WTC11 (cell line): ENCODE measurements around the gene HPSE2. TPM values are rescaled to one million over a fixed set of nuclear protein-coding genes. Genes with fewer than 3 reads are reported as not detected.

Experiments used
- ATAC-seq: fragments of 200-7000 bp; cut with Tn5 transposase; 2 replicates; pipeline ENCODE4 v1.10.0; 2021; ENCODE audit warnings: mild to moderate bottlenecking, moderate library complexity
- CTCF ChIA-PET: fragments of 300-600 bp; sonication (Branson Sonifier 250); formaldehyde crosslinking; loops from one replicate; lab custom pipeline; 2021; ENCODE audit warnings: antibody characterized with exemption; lab: Charles Lee
- POLR2A ChIA-PET: fragments of 350-600 bp; sonication (Branson Sonifier 250); formaldehyde crosslinking; loops from one replicate; lab custom pipeline; 2021; ENCODE audit warnings: antibody characterized with exemption; lab: Charles Lee
- DNase-seq: peaks from one replicate; pipeline ENCODE4 v3.0.0; 2021; ENCODE audit warnings: low spot score
- H3K27ac Mint-ChIP-seq: 2 replicates; pipeline ENCODE4 v1.8.0; 2021; ENCODE audit warnings: mixed read lengths
- H3K27me3 Mint-ChIP-seq: 2 replicates; pipeline ENCODE4 v1.8.0; 2021; ENCODE audit warnings: low read depth, mild to moderate bottlenecking, moderate library complexity, mixed read lengths
- H3K36me3 Mint-ChIP-seq: 2 replicates; pipeline ENCODE4 v1.8.0; 2021; ENCODE audit warnings: mixed read lengths
- H3K4me1 Mint-ChIP-seq: 2 replicates; pipeline ENCODE4 v1.8.0; 2022; ENCODE audit warnings: mixed read lengths
- H3K4me3 Mint-ChIP-seq: 2 replicates; pipeline ENCODE4 v1.8.0; 2021; ENCODE audit warnings: mild to moderate bottlenecking, moderate library complexity, mixed read lengths
- H3K9me3 Mint-ChIP-seq: 2 replicates; pipeline ENCODE4 v1.8.0; 2021; ENCODE audit warnings: mixed read lengths
- AFF4 ChIP-seq: sonication (generic); formaldehyde crosslinking; IDR thresholded peaks from 2 replicates; pipeline ENCODE4 v1.8.1; 2023; ENCODE audit warnings: mild to moderate bottlenecking, missing genetic modification reagents, borderline replicate concordance
- CREM ChIP-seq: sonication (generic); formaldehyde crosslinking; IDR thresholded peaks from 2 replicates; pipeline ENCODE4 v1.8.1; 2022; ENCODE audit warnings: mild to moderate bottlenecking, missing genetic modification reagents, moderate library complexity
- E2F5 ChIP-seq: sonication (generic); formaldehyde crosslinking; IDR thresholded peaks from 2 replicates; pipeline ENCODE4 v1.8.1; 2022; ENCODE audit warnings: mild to moderate bottlenecking, moderate library complexity, missing genetic modification reagents
- ESRRA ChIP-seq: sonication (generic); formaldehyde crosslinking; IDR thresholded peaks from 2 replicates; pipeline ENCODE4 v1.8.1; 2022; ENCODE audit warnings: mild to moderate bottlenecking, missing genetic modification reagents, borderline replicate concordance
- FOXP1 ChIP-seq: sonication (generic); formaldehyde crosslinking; IDR thresholded peaks from 2 replicates; pipeline ENCODE4 v1.8.0; 2022; ENCODE audit warnings: missing genetic modification reagents, mild to moderate bottlenecking, moderate library complexity, borderline replicate concordance
- IRF2 ChIP-seq: sonication (generic); formaldehyde crosslinking; IDR thresholded peaks from 2 replicates; pipeline ENCODE4 v1.8.0; 2022; ENCODE audit warnings: low read depth, missing genetic modification reagents, borderline replicate concordance
- NFATC4 ChIP-seq: fragments of 250-450 bp; sonication (Bioruptor Pico); IDR thresholded peaks from 2 replicates; pipeline ENCODE4 v1.9.0; 2021; ENCODE audit warnings: mild to moderate bottlenecking
- SOX15 ChIP-seq: fragments of 250-450 bp; sonication (Bioruptor Pico); IDR thresholded peaks from 2 replicates; pipeline ENCODE4 v1.9.0; 2021; ENCODE audit warnings: mild to moderate bottlenecking
- STAT6 ChIP-seq: sonication (generic); formaldehyde crosslinking; conservative IDR thresholded peaks from 2 replicates; pipeline ENCODE4 v1.8.1; 2023; ENCODE audit warnings: mild to moderate bottlenecking, low read depth, missing genetic modification reagents, moderate library complexity
- TEAD1 ChIP-seq: sonication (generic); formaldehyde crosslinking; IDR thresholded peaks from 2 replicates; pipeline ENCODE4 v1.8.0; 2022; ENCODE audit warnings: mild to moderate bottlenecking, missing genetic modification reagents
- ZNF219 ChIP-seq: sonication (generic); formaldehyde crosslinking; IDR thresholded peaks from 2 replicates; pipeline ENCODE4 v1.8.0; 2023; ENCODE audit warnings: missing genetic modification reagents, mild to moderate bottlenecking, borderline replicate concordance
- ZNF317 ChIP-seq: sonication (generic); formaldehyde crosslinking; IDR thresholded peaks from 2 replicates; pipeline ENCODE4 v1.8.1; 2023; ENCODE audit warnings: low read depth, mild to moderate bottlenecking, moderate library complexity, missing genetic modification reagents, borderline replicate concordance
- ZNF416 ChIP-seq: fragments of 250-450 bp; sonication (Bioruptor Pico); IDR thresholded peaks from 2 replicates; pipeline ENCODE4 v1.9.0; 2021; ENCODE audit warnings: mild to moderate bottlenecking, inconsistent platforms
- ZNF532 ChIP-seq: fragments of 250-450 bp; sonication (Bioruptor Pico); IDR thresholded peaks from 2 replicates; pipeline ENCODE4 v1.9.0; 2021; ENCODE audit warnings: mild to moderate bottlenecking, borderline replicate concordance
- total RNA-seq: library from RNA; stranded (reverse); gene quantifications from 3 replicates; pipeline ENCODE4 v1.2.3, GENCODE V29; 2021
- TF ChIP-seq, protein P1 (sequence below): sonication (generic); formaldehyde crosslinking; conservative IDR thresholded peaks from 2 replicates; pipeline ENCODE4 v1.8.1; 2022; ENCODE audit warnings: mild to moderate bottlenecking, missing genetic modification reagents
- TF ChIP-seq, protein P2 (sequence below): fragments of 250-450 bp; sonication (Bioruptor Pico); IDR thresholded peaks from 2 replicates; pipeline ENCODE4 v1.9.0; 2021; ENCODE audit warnings: mild to moderate bottlenecking
- TF ChIP-seq, protein P3 (sequence below): sonication (generic); formaldehyde crosslinking; IDR thresholded peaks from 2 replicates; pipeline ENCODE4 v1.8.0; 2022; ENCODE audit warnings: mild to moderate bottlenecking, missing genetic modification reagents

The HPSE2 gene
- total RNA-seq, 1 experiment from 2014 or later: 0.66 TPM

DNA sequence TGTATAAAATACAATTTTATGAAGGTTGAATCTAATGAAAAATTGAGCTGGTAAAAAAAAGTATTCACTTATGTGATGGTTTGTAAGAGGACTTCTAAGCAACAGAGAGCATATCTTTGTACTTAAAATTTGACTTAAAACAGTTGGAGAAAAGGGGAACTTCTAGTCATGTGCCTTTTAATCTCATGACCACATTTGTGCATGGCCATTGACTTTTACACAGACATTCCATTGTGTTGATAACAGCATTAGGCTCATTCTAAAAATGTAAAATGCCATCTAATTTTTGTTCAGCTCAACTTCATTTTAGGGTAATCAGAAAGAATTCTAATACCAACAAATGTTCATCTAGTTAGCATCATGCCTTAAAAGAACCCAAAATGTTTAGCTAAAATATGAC, 119.9 kb downstream of the HPSE2 start:
- Mint-ChIP-seq H3K27me3 (no peaks in the 10 kb centered on the region), H3K27ac (no peak overlapping the region), H3K36me3 (no peaks in the 10 kb centered on the region; the same call in 1 of the 2 replicates), H3K4me3 (no peak overlapping the region), H3K9me3 (peaks cover 22% of the 10 kb centered on the region), H3K4me1 (no peaks in the 10 kb centered on the region)
- ATAC-seq (no peak), DNase-seq (no peak)
- TF ChIP-seq E2F5 (no peak), ZNF219 (no peak), TEAD1 (CRISPR knock-in tag) (no peak), IRF2 (CRISPR knock-in tag) (no peak), FOXP1 (CRISPR knock-in tag) (no peak), SOX15 (no peak), ZNF416 (CRISPR knock-in tag) (no peak), CREM (CRISPR knock-in tag) (no peak), ZNF532 (CRISPR knock-in tag) (no peak), STAT6 (CRISPR knock-in tag) (no peak), NFATC4 (CRISPR knock-in tag) (no peak)
- TF ChIP-seq, protein P1, sequence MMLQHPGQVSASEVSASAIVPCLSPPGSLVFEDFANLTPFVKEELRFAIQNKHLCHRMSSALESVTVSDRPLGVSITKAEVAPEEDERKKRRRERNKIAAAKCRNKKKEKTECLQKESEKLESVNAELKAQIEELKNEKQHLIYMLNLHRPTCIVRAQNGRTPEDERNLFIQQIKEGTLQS (CRISPR knock-in tag): no peak
- TF ChIP-seq, protein P2, sequence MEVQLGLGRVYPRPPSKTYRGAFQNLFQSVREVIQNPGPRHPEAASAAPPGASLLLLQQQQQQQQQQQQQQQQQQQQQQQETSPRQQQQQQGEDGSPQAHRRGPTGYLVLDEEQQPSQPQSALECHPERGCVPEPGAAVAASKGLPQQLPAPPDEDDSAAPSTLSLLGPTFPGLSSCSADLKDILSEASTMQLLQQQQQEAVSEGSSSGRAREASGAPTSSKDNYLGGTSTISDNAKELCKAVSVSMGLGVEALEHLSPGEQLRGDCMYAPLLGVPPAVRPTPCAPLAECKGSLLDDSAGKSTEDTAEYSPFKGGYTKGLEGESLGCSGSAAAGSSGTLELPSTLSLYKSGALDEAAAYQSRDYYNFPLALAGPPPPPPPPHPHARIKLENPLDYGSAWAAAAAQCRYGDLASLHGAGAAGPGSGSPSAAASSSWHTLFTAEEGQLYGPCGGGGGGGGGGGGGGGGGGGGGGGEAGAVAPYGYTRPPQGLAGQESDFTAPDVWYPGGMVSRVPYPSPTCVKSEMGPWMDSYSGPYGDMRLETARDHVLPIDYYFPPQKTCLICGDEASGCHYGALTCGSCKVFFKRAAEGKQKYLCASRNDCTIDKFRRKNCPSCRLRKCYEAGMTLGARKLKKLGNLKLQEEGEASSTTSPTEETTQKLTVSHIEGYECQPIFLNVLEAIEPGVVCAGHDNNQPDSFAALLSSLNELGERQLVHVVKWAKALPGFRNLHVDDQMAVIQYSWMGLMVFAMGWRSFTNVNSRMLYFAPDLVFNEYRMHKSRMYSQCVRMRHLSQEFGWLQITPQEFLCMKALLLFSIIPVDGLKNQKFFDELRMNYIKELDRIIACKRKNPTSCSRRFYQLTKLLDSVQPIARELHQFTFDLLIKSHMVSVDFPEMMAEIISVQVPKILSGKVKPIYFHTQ: no peak
- TF ChIP-seq, protein P3, sequence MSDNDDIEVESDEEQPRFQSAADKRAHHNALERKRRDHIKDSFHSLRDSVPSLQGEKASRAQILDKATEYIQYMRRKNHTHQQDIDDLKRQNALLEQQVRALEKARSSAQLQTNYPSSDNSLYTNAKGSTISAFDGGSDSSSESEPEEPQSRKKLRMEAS: no peak
- ChIA-PET POLR2A (no interaction called here), CTCF (no interaction called here)

GRCh38 chr10:99085358-99085757, 150.3 kb downstream of the HPSE2 start:
- H3K4me1 Mint-ChIP-seq: peaks cover 35% of the 10 kb centered on the region
- POLR2A ChIA-PET: no interaction called here

More at GRCh38 chr10:99085358-99085757, 150.3 kb downstream of the HPSE2 start:
- Mint-ChIP-seq H3K4me3 (no peak overlapping the region), H3K27ac (no peak overlapping the region), H3K27me3 (no peaks in the 10 kb centered on the region), H3K36me3 (no peaks in the 10 kb centered on the region)
- ATAC-seq (no peak), DNase-seq (no peak)
- CTCF ChIA-PET: no interaction called here
- TF ChIP-seq ESRRA (CRISPR knock-in tag) (no peak), ZNF317 (CRISPR knock-in tag) (no peak), AFF4 (CRISPR knock-in tag) (no peak)
- TF ChIP-seq, all 79 proteins: peak for 0
- H3K9me3 Mint-ChIP-seq: peaks cover 11% of the 10 kb centered on the region
